ENCODE results near the gene DACH1. TPM values are rescaled to one million over a fixed set of nuclear protein-coding genes. Genes with fewer than 3 reads are reported as not detected.

Gene DACH1
- total RNA-seq, 2 experiments from 2014 or later: not detected

GRCh38 chr13:71864094-71864985 is 2.7 kb downstream of the DACH1 start:
- ChIA-PET CTCF (ENCODE audit: unreplicated experiment) (no interaction called here), POLR2A (interaction anchor here (0.7 kb wide), 2 partner anchors 589 to 1440 kb away, joined by 3 read pairs; no protein-coding TSS in a partner anchor)
- BruUV-seq (replicated peaks): no TSS peak
- DNase-seq (ENCODE audit: low spot score): no peak
- Histone ChIP-seq H3K27ac (ENCODE audit: low read depth, low read length, poor library complexity, severe bottlenecking) (no peak overlapping the region), H3K36me3 (ENCODE audit: insufficient read depth, low read length) (no peaks in the 10 kb centered on the region), H3K4me1 (ENCODE audit: insufficient read depth, low read length, poor library complexity, severe bottlenecking) (no peaks in the 10 kb centered on the region), H3K9me3 (ENCODE audit: low read length) (no peaks in the 10 kb centered on the region), H3K4me2 (ENCODE audit: low read length) (no peak overlapping the region), H3K4me3 (ENCODE audit: low read depth, low read length, poor library complexity, severe bottlenecking) (no peak overlapping the region), H3K9me2 (ENCODE audit: insufficient read depth, low read length) (no peaks in the 10 kb centered on the region), H2AFZ (ENCODE audit: low read length) (no peak overlapping the region), H3K79me2 (ENCODE audit: insufficient read depth, low read depth, low read length) (no peaks in the 10 kb centered on the region), H4K20me1 (ENCODE audit: insufficient read depth, low read length) (no peaks in the 10 kb centered on the region)
- TF ChIP-seq EZH2phosphoT487 (IDR thresholded peaks at IDR 0.05; ENCODE audit: borderline replicate concordance, low read depth, low read length): no peak
- TF ChIP-seq CTCF (conservative IDR thresholded peaks at IDR 0.05; ENCODE audit: low read length): no peak
- intact Hi-C loops (cut with micrococcal nuclease; ENCODE audit: unreplicated experiment): no loop called here

GRCh38 chr13:71863254-71863865 is 3.6 kb downstream of the DACH1 start:
- Histone ChIP-seq H3K4me2 (ENCODE audit: low read length) (no peak overlapping the region), H3K79me2 (ENCODE audit: insufficient read depth, low read depth, low read length) (no peaks in the 10 kb centered on the region), H2AFZ (ENCODE audit: low read length) (no peak overlapping the region), H3K9me3 (ENCODE audit: low read length) (no peaks in the 10 kb centered on the region), H3K27ac (ENCODE audit: low read depth, low read length, poor library complexity, severe bottlenecking) (no peak overlapping the region), H3K36me3 (ENCODE audit: insufficient read depth, low read length) (no peaks in the 10 kb centered on the region), H4K20me1 (ENCODE audit: insufficient read depth, low read length) (no peaks in the 10 kb centered on the region), H3K9me2 (ENCODE audit: insufficient read depth, low read length) (no peaks in the 10 kb centered on the region), H3K4me3 (ENCODE audit: low read depth, low read length, poor library complexity, severe bottlenecking) (no peak overlapping the region), H3K4me1 (ENCODE audit: insufficient read depth, low read length, poor library complexity, severe bottlenecking) (no peaks in the 10 kb centered on the region)
- ChIA-PET CTCF (ENCODE audit: unreplicated experiment) (no interaction called here), POLR2A (interaction anchor here (0.7 kb wide), 1 partner anchor 588 kb away, joined by 3 read pairs; no protein-coding TSS in a partner anchor)
- intact Hi-C loops (cut with micrococcal nuclease; ENCODE audit: unreplicated experiment): no loop called here
- no peak for TF ChIP-seq CTCF (conservative IDR thresholded peaks at IDR 0.05; ENCODE audit: low read length)
- no peak for TF ChIP-seq EZH2phosphoT487 (IDR thresholded peaks at IDR 0.05; ENCODE audit: borderline replicate concordance, low read depth, low read length)
- no TSS peak for BruUV-seq (replicated peaks)
- no peak for DNase-seq (ENCODE audit: low spot score)

All from OCI-LY7 (cell line).